ENCODE data around the gene ARID2. TPM values are rescaled to one million over a fixed set of nuclear protein-coding genes. Genes with fewer than 3 reads are reported as not detected.

Gene ARID2
- total and polyA plus RNA-seq, 9 of the 15 experiments (the other 6 are each of a cell fraction or from before 2014, with no cell fraction given) = 13.4 to 41.6 (median 29.4) TPM

- DNase-seq (ENCODE audit: extremely low read depth in 1 of 4, low spot score in 3 of 4) (no peak), ATAC-seq (no peak), FAIRE-seq (no peak)
- H3K9me3 ChIP-seq (replicated peaks; ENCODE audit: control insufficient read depth, insufficient read depth, low read depth, low read length) = no peaks in the 10 kb centered on the region
- no peaks in the 10 kb centered on the region for H4K20me1 ChIP-seq (replicated peaks; ENCODE audit: control insufficient read depth, insufficient read depth, low read length)
- intact Hi-C loops (cut with micrococcal nuclease) = no loop called here
- no peak overlapping the region for H3K4me2 ChIP-seq (ENCODE audit: insufficient read depth, low read length)
- ChIA-PET POLR2A (no interaction called here), CTCF (ENCODE audit: low intra/inter-chr PET ratio) (no interaction called here)
- no TSS peak for BruUV-seq (replicated peaks)
- in situ Hi-C loops (cut with MboI) = no loop called here
- H3K4me3 ChIP-seq = no peak overlapping the region
- H3K9ac ChIP-seq (ENCODE audit: insufficient read depth in 1 of 2, low read depth in 2 of 2, low read length in 2 of 2) = no peak overlapping the region
- peaks cover 0 to 6% of the 10 kb centered on the region in 2 experiments; a peak in 1 of 5 replicates for H3K4me1 ChIP-seq (replicated peaks in 1 of 2; ENCODE audit: control insufficient read depth in 2 of 2, insufficient read depth in 2 of 2, low read length in 2 of 2)
- no peaks in the 10 kb centered on the region for H3K9me1 ChIP-seq (ENCODE audit: control insufficient read depth, insufficient read depth, low read length)
- no peak overlapping the region for H3K27ac ChIP-seq (ENCODE audit: extremely low read depth, low read depth, low read length)
- no peaks in the 10 kb centered on the region for H3K36me3 ChIP-seq (ENCODE audit: control insufficient read depth, insufficient read depth, low read length)
- H3K27me3 ChIP-seq (ENCODE audit: control insufficient read depth in 2 of 2, insufficient read depth in 2 of 2, low read length in 2 of 2) = peaks cover 3 to 17% of the 10 kb centered on the region in 2 experiments; a peak in 4 of 5 replicates
- no peak overlapping the region for H2AFZ ChIP-seq (ENCODE audit: low read depth, low read length)
- H3K79me2 ChIP-seq (ENCODE audit: control insufficient read depth, insufficient read depth, low read length) = no peaks in the 10 kb centered on the region
- TF ChIP-seq U2AF2 (optimal IDR thresholded peaks at IDR 0.05; ENCODE audit: low read depth, low read length) (no peak), ZNF518B (CRISPR knock-in tag; IDR thresholded peaks at IDR 0.05) (no peak), STAT5A (IDR thresholded peaks at IDR 0.05; ENCODE audit: borderline replicate concordance, low read length) (no peak), RBM14 (IDR thresholded peaks at IDR 0.05; ENCODE audit: borderline replicate concordance, insufficient read depth, low read depth, low read length) (no peak), ZNF695 (CRISPR knock-in tag; IDR thresholded peaks at IDR 0.05) (no peak), CREB1 (IDR thresholded peaks at IDR 0.05) (no peak), CREB1 (CRISPR knock-in tag; IDR thresholded peaks at IDR 0.05) (no peak), POLR2A (conservative IDR thresholded peaks at IDR 0.05) (no peak), ZBTB2 (IDR thresholded peaks at IDR 0.05) (no peak), BRF2 (IDR thresholded peaks at IDR 0.05; ENCODE audit: borderline replicate concordance, insufficient read depth, insufficient read length) (no peak), NR1H2 (CRISPR knock-in tag; IDR thresholded peaks at IDR 0.05) (no peak), E2F5 (CRISPR knock-in tag; IDR thresholded peaks at IDR 0.05) (no peak), CREB5 (CRISPR knock-in tag; IDR thresholded peaks at IDR 0.05) (no peak)
Observed at GRCh38 chr12:45695606-45696005, 33.9 kb upstream of the ARID2 start.
